HG02970 (cell line): ENCODE measurements around the gene IFFO2.

Experiments
- ATAC-seq: cut with Tn5 transposase; IDR thresholded peaks from one replicate; pipeline ENCODE4 v1.9.1; 2021; ENCODE audit warnings: mild to moderate bottlenecking, moderate library complexity, moderate number of reproducible peaks; ENCODE audit not compliant: unreplicated experiment, low FRiP score

Gene IFFO2

GRCh38 chr1:18861590-18861989, 94.9 kb downstream of the IFFO2 start:
- no peak for ATAC-seq

GRCh38 chr1:18861082-18861481, 95.4 kb downstream of the IFFO2 start:
- ATAC-seq = no peak

GRCh38 chr1:18859560-18859959, 96.9 kb downstream of the IFFO2 start, which contains the start of gene TAS1R2:
TAS1R2 (minus strand) TSS chr1:18859660; CDS start chr1:18859660, 0 bp downstream.
- ATAC-seq = no peak

DNA sequence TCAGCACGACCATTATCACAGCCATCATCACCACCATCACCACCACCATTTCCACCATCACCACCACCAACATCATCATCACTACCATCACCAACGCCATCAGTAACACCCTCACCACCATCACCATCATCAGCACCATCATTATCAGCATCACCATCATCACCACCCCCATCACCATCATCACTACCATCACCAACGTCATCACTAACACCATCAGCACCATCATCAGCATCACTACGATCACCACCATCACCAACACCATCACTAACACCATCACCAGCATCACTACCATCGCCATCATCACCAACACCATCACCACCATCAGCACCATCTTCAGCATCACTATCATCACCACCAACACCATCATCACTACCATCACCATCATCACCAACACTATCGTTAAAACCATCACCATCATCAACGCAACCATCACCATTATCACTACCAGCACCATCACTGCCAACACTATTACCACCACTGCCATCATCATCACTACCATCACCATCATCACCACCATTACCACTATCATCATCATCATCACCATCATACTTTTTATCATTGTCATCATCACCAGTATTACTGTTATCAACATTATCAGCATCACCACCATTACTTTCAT, 98.3 kb downstream of the IFFO2 start:
- no peak for ATAC-seq

DNA sequence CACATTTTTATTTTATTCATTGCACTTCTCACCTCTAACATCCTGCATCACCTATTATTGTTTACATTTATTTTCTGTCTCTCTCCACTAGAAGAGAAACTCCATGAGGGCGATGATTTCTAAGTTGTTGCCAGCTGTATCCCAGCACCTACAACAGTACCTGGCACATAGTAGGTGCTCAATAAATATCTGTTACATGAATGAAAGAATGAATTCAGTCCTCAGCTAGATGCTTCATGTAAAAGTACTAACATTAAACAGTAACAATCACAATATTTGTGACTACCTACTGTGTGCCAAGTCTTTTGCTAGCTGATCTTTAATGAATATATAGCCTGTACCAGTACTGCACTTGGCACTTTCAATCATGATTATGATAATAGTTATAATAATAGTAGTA, 100.0 kb downstream of the IFFO2 start:
- ATAC-seq = no peak

DNA sequence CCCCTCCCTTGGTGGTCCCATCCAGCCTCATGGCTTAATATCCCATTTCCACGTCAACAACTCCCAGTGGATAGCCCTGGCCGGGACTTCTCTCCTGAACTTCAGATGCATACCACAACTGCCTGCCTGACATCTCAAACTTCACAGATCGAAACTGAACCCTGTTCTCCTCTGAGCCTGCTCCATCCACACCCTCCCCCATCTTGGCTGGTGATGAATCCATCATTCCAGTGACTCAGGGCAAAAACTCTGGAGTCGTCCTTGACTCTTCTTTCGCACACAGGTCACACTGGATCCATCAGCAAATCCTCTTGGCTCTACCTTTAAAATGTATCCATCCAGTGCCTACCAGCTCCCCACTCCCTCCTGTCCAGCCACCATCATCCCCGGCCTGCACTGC, 100.9 kb downstream of the IFFO2 start:
- ATAC-seq = no peak

- ATAC-seq = no peak
Measured at GRCh38 chr1:18854331-18855025, 102.0 kb downstream of the IFFO2 start.
